ENCODE results near the gene ACAP3.

DNA sequence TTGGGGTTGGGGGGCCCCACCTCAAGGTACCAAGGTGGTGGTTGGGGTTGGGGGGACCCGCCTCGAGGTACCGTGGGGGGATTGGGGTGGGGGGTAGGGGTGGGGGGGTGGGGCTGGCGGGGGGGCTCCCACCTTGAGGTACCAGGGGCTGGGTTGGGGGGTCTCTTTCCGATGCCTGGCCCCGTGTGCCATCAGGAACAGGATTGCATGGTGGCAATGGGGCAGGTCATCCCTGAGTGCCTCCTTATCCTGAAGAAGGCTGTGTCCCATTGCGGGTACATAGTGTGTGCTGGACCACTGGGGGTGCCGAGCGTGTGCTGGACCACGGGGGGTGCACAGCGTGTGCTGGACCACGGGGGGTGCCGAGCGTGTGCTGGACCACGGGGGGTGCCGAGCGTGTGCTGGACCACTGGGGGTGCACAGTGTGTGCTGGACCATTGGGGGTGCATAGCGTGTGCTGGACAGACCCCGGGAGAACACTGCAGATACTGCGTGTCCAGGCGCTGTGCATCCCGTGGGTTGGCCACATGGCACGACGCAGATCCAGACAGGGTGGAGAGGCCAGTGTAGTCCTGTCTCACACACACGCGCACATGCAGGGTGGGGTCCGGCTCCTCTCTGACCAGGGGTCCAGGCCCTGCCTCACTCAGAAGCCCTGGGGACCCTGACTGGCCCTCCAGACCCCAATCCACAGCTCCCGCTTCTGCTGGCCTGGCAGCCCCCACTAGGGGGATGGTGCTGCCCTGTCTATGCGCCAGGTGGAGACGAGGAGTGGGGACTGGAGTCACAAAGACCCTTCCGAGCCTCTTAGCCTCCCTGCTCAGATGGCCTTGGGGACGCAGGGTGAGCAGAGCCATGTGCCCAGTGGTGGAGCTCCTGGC lies 23.3 kb downstream of the ACAP3 start:
- no peak for TF ChIP-seq ARNT (IDR thresholded peaks at IDR 0.05)
- no peak for TF ChIP-seq BHLHE40 (IDR thresholded peaks at IDR 0.05; ENCODE audit: borderline replicate concordance)
- TF ChIP-seq ELF4 (IDR thresholded peaks at IDR 0.05): no peak
- no peak for TF ChIP-seq FOXK2 (IDR thresholded peaks at IDR 0.05)
- no peak for TF ChIP-seq SUZ12 (IDR thresholded peaks at IDR 0.05)
- no peak for TF ChIP-seq NFRKB (IDR thresholded peaks at IDR 0.05)
- TF ChIP-seq SP1 (IDR thresholded peaks at IDR 0.05): no peak
- no peak for TF ChIP-seq PKNOX1 (IDR thresholded peaks at IDR 0.05)
- TF ChIP-seq HDGF (IDR thresholded peaks at IDR 0.05; ENCODE audit: borderline replicate concordance): no peak
- TF ChIP-seq ZNF384 (IDR thresholded peaks at IDR 0.05): no peak
- TF ChIP-seq FOXM1 (IDR thresholded peaks at IDR 0.05; ENCODE audit: borderline replicate concordance): no peak

All from HEK293T (cell line).